Lung (tissue), 12 donors: ENCODE data around the gene CD226. TPM values are rescaled to one million over a fixed set of nuclear protein-coding genes. Genes with fewer than 3 reads are reported as not detected.
"Not testable (repeated sequence)": the region's sequence is repeated elsewhere in the genome, so short reads cannot be mapped to it uniquely, and the experiment has no call there.

Source experiments
- ATAC-seq: fragments of 200-7000 bp; cut with Tn5 transposase; one replicate; pipeline ENCODE4 v1.9.1; 2020; ENCODE audit warnings: moderate number of reproducible peaks; ENCODE audit not compliant: insufficient read depth, low FRiP score
- DNase-seq, 3 donors: peaks; one replicate each; pipeline ENCODE4 v3.0.0-alpha.2; 2013 to 2017
- H3K27ac ChIP-seq, 2 donors: one replicate each; pipeline ENCODE4 v1.5.1; 2013; ENCODE audit warnings: mild to moderate bottlenecking in 2 of 2, moderate library complexity in 2 of 2, control low read depth in 1 of 2, inconsistent platforms in 1 of 2, low read depth in 1 of 2, low read length in 1 of 2
- H3K27me3 ChIP-seq, 3 donors: one replicate each; pipeline ENCODE4 v1.5.1; 2013; ENCODE audit warnings: low read length in 2 of 3; ENCODE audit not compliant: control insufficient read depth in 3 of 3, insufficient read depth in 3 of 3
- H3K36me3 ChIP-seq, 4 donors: one replicate each; pipeline ENCODE4 v1.5.1; 2013; ENCODE audit warnings: low read length in 4 of 4, mild to moderate bottlenecking in 1 of 4, moderate library complexity in 1 of 4; ENCODE audit not compliant: control insufficient read depth in 4 of 4, insufficient read depth in 4 of 4
- H3K4me1 ChIP-seq, 5 donors: one replicate each; pipeline ENCODE4 v1.5.1; 2013; ENCODE audit warnings: low read length in 5 of 5, mild to moderate bottlenecking in 2 of 5, moderate library complexity in 1 of 5; ENCODE audit not compliant: control insufficient read depth in 5 of 5, insufficient read depth in 5 of 5
- H3K4me3 ChIP-seq: one replicate; pipeline ENCODE4 v1.5.1; 2013; ENCODE audit warnings: mild to moderate bottlenecking, control low read depth, moderate library complexity
- H3K9ac ChIP-seq, 2 donors: one replicate each; pipeline ENCODE4 v1.5.1; 2013; ENCODE audit warnings: low read length in 2 of 2, control low read depth in 1 of 2; ENCODE audit not compliant: insufficient read depth in 1 of 2
- H3K9me3 ChIP-seq, 4 donors: one replicate each; pipeline ENCODE4 v1.5.1; 2013; ENCODE audit warnings: low read length in 3 of 4, mild to moderate bottlenecking in 1 of 4, moderate library complexity in 1 of 4; ENCODE audit not compliant: control insufficient read depth in 4 of 4, insufficient read depth in 3 of 4
- WGBS, 2 donors: extraction: QIAGEN DNeasy Blood & Tissue Kit; methylation state at CpG; one replicate each; pipeline ENCODE4 v1.1.7; 2013; 5-methylcytosine and 5-hydroxymethylcytosine counted together
- polyA plus RNA-seq, 2 donors: library from polyadenylated mRNA; stranded (reverse); fragments of 200-250 nt; gene quantifications; one replicate each; pipeline ENCODE4 v1.2.1, GENCODE V29; 2013
- total RNA-seq, 2 donors: library from RNA; depleted of rRNA in 1 of 2; stranded (reverse); fragments of >200 nt in 1 of 2; gene quantifications; one replicate each; pipeline ENCODE4 v1.2.1, GENCODE V29; 2014 to 2021
- TF ChIP-seq, protein P1 (sequence below): IDR thresholded peaks from 2 replicates; pipeline ENCODE4 v1.5.1; 2012; ENCODE audit warnings: mild to moderate bottlenecking; ENCODE audit errors: control extremely low read depth, extremely low read depth
- donor health status: control.
- donor health status: control.
- donor health status: Bipolar disorder and iron deficiency.
- donor health status: healthy.
- donor health status: DM: yes; HTN: yes; CAD: no.

CD226 gene
- total and polyA plus RNA-seq, 4 donors: 0.49 to 6.3 (median 2.7) TPM

- no peaks in the 10 kb centered on the region for H3K4me1 ChIP-seq
- H3K27me3 ChIP-seq: no peaks in the 10 kb centered on the region
- no peak for DNase-seq
- no peak for ATAC-seq
- H3K4me3 ChIP-seq: no peak overlapping the region
- H3K9me3 ChIP-seq: peaks cover 0 to 3% (median 0%) of the 10 kb centered on the region in 4 donors
- no peak overlapping the region for H3K27ac ChIP-seq
- H3K9ac ChIP-seq: no peak overlapping the region
- TF ChIP-seq, protein P1, sequence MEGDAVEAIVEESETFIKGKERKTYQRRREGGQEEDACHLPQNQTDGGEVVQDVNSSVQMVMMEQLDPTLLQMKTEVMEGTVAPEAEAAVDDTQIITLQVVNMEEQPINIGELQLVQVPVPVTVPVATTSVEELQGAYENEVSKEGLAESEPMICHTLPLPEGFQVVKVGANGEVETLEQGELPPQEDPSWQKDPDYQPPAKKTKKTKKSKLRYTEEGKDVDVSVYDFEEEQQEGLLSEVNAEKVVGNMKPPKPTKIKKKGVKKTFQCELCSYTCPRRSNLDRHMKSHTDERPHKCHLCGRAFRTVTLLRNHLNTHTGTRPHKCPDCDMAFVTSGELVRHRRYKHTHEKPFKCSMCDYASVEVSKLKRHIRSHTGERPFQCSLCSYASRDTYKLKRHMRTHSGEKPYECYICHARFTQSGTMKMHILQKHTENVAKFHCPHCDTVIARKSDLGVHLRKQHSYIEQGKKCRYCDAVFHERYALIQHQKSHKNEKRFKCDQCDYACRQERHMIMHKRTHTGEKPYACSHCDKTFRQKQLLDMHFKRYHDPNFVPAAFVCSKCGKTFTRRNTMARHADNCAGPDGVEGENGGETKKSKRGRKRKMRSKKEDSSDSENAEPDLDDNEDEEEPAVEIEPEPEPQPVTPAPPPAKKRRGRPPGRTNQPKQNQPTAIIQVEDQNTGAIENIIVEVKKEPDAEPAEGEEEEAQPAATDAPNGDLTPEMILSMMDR: no peak
- H3K36me3 ChIP-seq: peaks cover 0 to under 1% (median 0%) of the 10 kb centered on the region in 4 donors
- 88 to 92% methylated on average over 1 of the region's 1 CpG for WGBS, 2 donors
Observed at GRCh38 chr18:69941183-69941582, 6.5 kb downstream of the CD226 start.

- H3K9ac ChIP-seq, H3K4me1 ChIP-seq, ATAC-seq, H3K27me3 ChIP-seq, DNase-seq, H3K36me3 ChIP-seq, H3K9me3 ChIP-seq, H3K27ac ChIP-seq, H3K4me3 ChIP-seq: not testable (repeated sequence)
- 80 to 90% methylated on average over 4 of the region's 4 CpGs for WGBS, 2 donors
Observed at GRCh38 chr18:69939812-69940211, 7.9 kb downstream of the CD226 start.

GRCh38 chr18:69936191-69936558, 11.5 kb downstream of the CD226 start:
- Histone ChIP-seq H3K27me3 (no peaks in the 10 kb centered on the region), H3K9ac (no peak overlapping the region), H3K9me3 (peaks cover 0 to 1% (median 0%) of the 10 kb centered on the region in 4 donors), H3K36me3 (no peaks in the 10 kb centered on the region), H3K4me3 (no peak overlapping the region), H3K27ac (no peak overlapping the region), H3K4me1 (peaks cover 0 to 4% (median 0%) of the 10 kb centered on the region in 5 donors)
- no peak for ATAC-seq
- no peak for DNase-seq
- WGBS, 2 donors: 58 to 67% methylated on average over 4 of the region's 4 CpGs
- TF ChIP-seq, protein P1: no peak

DNA sequence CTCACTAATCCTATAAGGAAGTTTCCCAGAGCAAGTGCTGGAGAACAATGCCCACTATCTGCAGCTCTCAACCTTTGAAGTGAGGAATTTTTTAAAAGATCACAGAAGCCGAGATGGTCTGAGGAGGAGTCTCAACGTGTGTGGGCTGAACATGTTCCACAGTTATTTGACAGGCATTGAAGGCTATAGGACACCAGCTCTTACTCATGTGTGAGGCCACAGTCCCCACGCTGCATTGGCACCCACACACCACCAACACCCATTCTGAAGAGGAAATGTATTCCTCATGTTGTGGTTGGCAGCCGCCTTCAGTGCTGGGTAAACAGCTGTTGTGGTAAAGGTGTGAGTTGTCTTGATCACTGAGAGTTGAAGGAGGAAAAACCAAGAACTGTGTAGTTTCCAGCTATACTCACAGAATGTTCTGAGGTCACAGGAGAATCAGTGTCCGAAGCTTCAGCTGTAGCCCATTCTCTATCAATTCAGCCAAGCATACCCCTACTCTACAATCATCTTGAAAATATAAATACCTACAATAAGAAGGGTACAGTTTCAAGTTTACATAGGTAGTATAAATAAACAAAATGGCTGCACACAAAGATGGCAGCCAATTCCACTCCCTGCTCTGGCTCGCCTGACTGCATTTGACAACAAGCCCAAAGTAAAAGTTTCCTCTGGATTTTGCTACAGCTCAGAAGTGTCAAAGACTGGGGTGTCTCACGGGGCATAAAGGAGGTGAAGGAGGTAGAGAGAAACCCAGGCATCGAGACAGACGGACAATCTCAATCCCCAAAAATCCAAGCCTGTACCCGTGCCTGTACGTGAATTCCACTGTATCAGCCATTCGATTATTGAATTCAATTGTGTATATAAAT, 12.1 kb downstream of the CD226 start:
- no peak for DNase-seq
- 81 to 82% methylated on average over 12 of the region's 12 CpGs for WGBS, 2 donors
- Histone ChIP-seq H3K36me3 (no peaks in the 10 kb centered on the region), H3K9me3 (no peaks in the 10 kb centered on the region), H3K4me3 (no peak overlapping the region), H3K9ac (no peak overlapping the region), H3K27me3 (no peaks in the 10 kb centered on the region), H3K4me1 (peaks cover 0 to 4% (median 0%) of the 10 kb centered on the region in 5 donors), H3K27ac (no peak overlapping the region)
- TF ChIP-seq, protein P1: no peak
- ATAC-seq: peak; percentile 27
